ENCODE measurements around the gene CACNA1C.

- TF ChIP-seq POLR2A (IDR thresholded peaks at IDR 0.05) (no peak), EP300 (IDR thresholded peaks at IDR 0.05) (no peak), POLR2AphosphoS5 (IDR thresholded peaks at IDR 0.05) (no peak)
- TF ChIP-seq, protein P1, sequence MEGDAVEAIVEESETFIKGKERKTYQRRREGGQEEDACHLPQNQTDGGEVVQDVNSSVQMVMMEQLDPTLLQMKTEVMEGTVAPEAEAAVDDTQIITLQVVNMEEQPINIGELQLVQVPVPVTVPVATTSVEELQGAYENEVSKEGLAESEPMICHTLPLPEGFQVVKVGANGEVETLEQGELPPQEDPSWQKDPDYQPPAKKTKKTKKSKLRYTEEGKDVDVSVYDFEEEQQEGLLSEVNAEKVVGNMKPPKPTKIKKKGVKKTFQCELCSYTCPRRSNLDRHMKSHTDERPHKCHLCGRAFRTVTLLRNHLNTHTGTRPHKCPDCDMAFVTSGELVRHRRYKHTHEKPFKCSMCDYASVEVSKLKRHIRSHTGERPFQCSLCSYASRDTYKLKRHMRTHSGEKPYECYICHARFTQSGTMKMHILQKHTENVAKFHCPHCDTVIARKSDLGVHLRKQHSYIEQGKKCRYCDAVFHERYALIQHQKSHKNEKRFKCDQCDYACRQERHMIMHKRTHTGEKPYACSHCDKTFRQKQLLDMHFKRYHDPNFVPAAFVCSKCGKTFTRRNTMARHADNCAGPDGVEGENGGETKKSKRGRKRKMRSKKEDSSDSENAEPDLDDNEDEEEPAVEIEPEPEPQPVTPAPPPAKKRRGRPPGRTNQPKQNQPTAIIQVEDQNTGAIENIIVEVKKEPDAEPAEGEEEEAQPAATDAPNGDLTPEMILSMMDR (IDR thresholded peaks at IDR 0.05): no peak
Measured at GRCh38 chr12:2451497-2451896, 398.7 kb downstream of the CACNA1C start.
